ENCODE results near the gene LMX1A. TPM values are rescaled to one million over a fixed set of nuclear protein-coding genes. Genes with fewer than 3 reads are reported as not detected.

The LMX1A gene
- total and polyA plus RNA-seq, 4 donors = 0.05 to 0.17 TPM; not detected in 2

GRCh38 chr1:165289556-165289955, 67.0 kb downstream of the LMX1A start:
- TF ChIP-seq ZBTB33 (IDR thresholded peaks at IDR 0.05) (no peak), JUND (IDR thresholded peaks at IDR 0.05) (no peak), FOXA2 (IDR thresholded peaks at IDR 0.05) (no peak), REST (IDR thresholded peaks at IDR 0.05) (no peak), EGR1 (IDR thresholded peaks at IDR 0.05; ENCODE audit: low read depth in 2 of 2) (no peak), HNF4G (IDR thresholded peaks at IDR 0.05) (no peak), MAX (IDR thresholded peaks at IDR 0.05) (no peak), TAF1 (conservative IDR thresholded peaks at IDR 0.05) (no peak), CTCF (IDR thresholded peaks at IDR 0.05; ENCODE audit: low read depth, low read length, missing input control) (no peak), RXRA (IDR thresholded peaks at IDR 0.05) (no peak), ATF3 (IDR thresholded peaks at IDR 0.05) (no peak), YY1 (IDR thresholded peaks at IDR 0.05) (no peak), SP1 (IDR thresholded peaks at IDR 0.05) (no peak), HNF4A (conservative IDR thresholded peaks at IDR 0.05) (no peak), FOXA1 (IDR thresholded peaks at IDR 0.05) (no peak), RAD21 (IDR thresholded peaks at IDR 0.05) (no peak), GABPA (IDR thresholded peaks at IDR 0.05 in 1 of 2, conservative IDR thresholded peaks at IDR 0.05 in 1 of 2) (no peak), NR2F2 (IDR thresholded peaks at IDR 0.05) (no peak)

More at GRCh38 chr1:165289556-165289955, 67.0 kb downstream of the LMX1A start:
- Histone ChIP-seq H3K4me1 (ENCODE audit: control insufficient read depth in 4 of 4, insufficient read depth in 4 of 4, low read length in 3 of 4) (peaks cover 8 to 26% (median 17%) of the 10 kb centered on the region in 4 donors), H3K4me3 (ENCODE audit: low read depth in 1 of 3, low read length in 3 of 3) (no peak overlapping the region), H3K36me3 (ENCODE audit: control insufficient read depth in 4 of 4, insufficient read depth in 3 of 4, low read depth in 1 of 4, low read length in 3 of 4) (no peaks in the 10 kb centered on the region), H3K9ac (ENCODE audit: low read depth in 1 of 2, low read length in 2 of 2) (no peak overlapping the region), H3K27ac (ENCODE audit: low read depth in 1 of 2, low read length in 2 of 2) (no peak overlapping the region), H3K9me3 (ENCODE audit: control insufficient read depth in 4 of 4, low read length in 3 of 4) (no peaks in the 10 kb centered on the region), H3K27me3 (ENCODE audit: control insufficient read depth in 4 of 4, insufficient read depth in 4 of 4, low read length in 3 of 4) (no peaks in the 10 kb centered on the region)
- WGBS = 91% methylated on average over 3 of the region's 3 CpGs
- no peak for DNase-seq (ENCODE audit: low spot score)

Measured in liver (tissue), 9 donors.